ENCODE data around the gene STOML1.

The STOML1 gene

GRCh38 chr15:73991726-73992593 lies at the start of gene STOML1:
TSS of gene STOML1 (minus strand) at chr15:73992295. CDS start at chr15:73992223, 72 bp downstream.
- peaks cover 4% of the 10 kb centered on the region; the same call in 1 of the 2 replicates for H3K36me3 ChIP-seq (ENCODE audit: insufficient read depth, low read length)
- H3K4me3 ChIP-seq (ENCODE audit: low read depth, low read length) = peak within 1 kb of the TSS; percentile 85
- peaks cover 51% of the 10 kb centered on the region for H3K4me1 ChIP-seq (ENCODE audit: control insufficient read depth, insufficient read depth, low read length, unreplicated experiment)
- H3K27ac ChIP-seq (ENCODE audit: low read depth, low read length) = peak within 1 kb of the TSS; percentile 72
- H2AFZ ChIP-seq (ENCODE audit: low read length, unreplicated experiment) = peak within 1 kb of the TSS; percentile 7
- peaks cover 32% of the 10 kb centered on the region for H3K79me2 ChIP-seq (ENCODE audit: control insufficient read depth, insufficient read depth, low read length, unreplicated experiment)
- H3K27me3 ChIP-seq (ENCODE audit: insufficient read depth, low read length) = no peaks in the 10 kb centered on the region

GRCh38 chr15:74041311-74041756 lies 49.2 kb upstream of the STOML1 start:
- peaks cover 48% of the 10 kb centered on the region for H3K4me1 ChIP-seq (ENCODE audit: control insufficient read depth, insufficient read depth, low read length, unreplicated experiment)
- no peak overlapping the region for H2AFZ ChIP-seq (ENCODE audit: low read length, unreplicated experiment)
- peaks cover 4% of the 10 kb centered on the region for H3K79me2 ChIP-seq (ENCODE audit: control insufficient read depth, insufficient read depth, low read length, unreplicated experiment)
- peak overlapping the region; percentile 90 for H3K27ac ChIP-seq (ENCODE audit: low read depth, low read length)
- no peak overlapping the region for H3K4me3 ChIP-seq (ENCODE audit: low read depth, low read length)
- H3K27me3 ChIP-seq (ENCODE audit: insufficient read depth, low read length) = no peaks in the 10 kb centered on the region
- H3K36me3 ChIP-seq (ENCODE audit: insufficient read depth, low read length) = peaks cover 7% of the 10 kb centered on the region

- peaks cover 48% of the 10 kb centered on the region for H3K4me1 ChIP-seq (ENCODE audit: control insufficient read depth, insufficient read depth, low read length, unreplicated experiment)
- peaks cover 4% of the 10 kb centered on the region for H3K79me2 ChIP-seq (ENCODE audit: control insufficient read depth, insufficient read depth, low read length, unreplicated experiment)
- peak overlapping the region; percentile 90 for H3K27ac ChIP-seq (ENCODE audit: low read depth, low read length)
- H3K36me3 ChIP-seq (ENCODE audit: insufficient read depth, low read length) = peaks cover 7% of the 10 kb centered on the region
- H2AFZ ChIP-seq (ENCODE audit: low read length, unreplicated experiment) = no peak overlapping the region
- H3K4me3 ChIP-seq (ENCODE audit: low read depth, low read length) = peak overlapping the region; percentile 36
- no peaks in the 10 kb centered on the region for H3K27me3 ChIP-seq (ENCODE audit: insufficient read depth, low read length)
Measured at GRCh38 chr15:74040109-74040850, 48.2 kb upstream of the STOML1 start.

- H2AFZ ChIP-seq (ENCODE audit: low read length, unreplicated experiment) = no peak overlapping the region
- H3K4me1 ChIP-seq (ENCODE audit: control insufficient read depth, insufficient read depth, low read length, unreplicated experiment) = peaks cover 48% of the 10 kb centered on the region
- H3K79me2 ChIP-seq (ENCODE audit: control insufficient read depth, insufficient read depth, low read length, unreplicated experiment) = peaks cover 4% of the 10 kb centered on the region
- peaks cover 10% of the 10 kb centered on the region for H3K36me3 ChIP-seq (ENCODE audit: insufficient read depth, low read length)
- H3K27ac ChIP-seq (ENCODE audit: low read depth, low read length) = peak overlapping the region; percentile 90
- H3K27me3 ChIP-seq (ENCODE audit: insufficient read depth, low read length) = no peaks in the 10 kb centered on the region
- peak overlapping the region; percentile 36; the same call in 1 of the 2 replicates for H3K4me3 ChIP-seq (ENCODE audit: low read depth, low read length)
Measured at GRCh38 chr15:74039656-74040010, 47.5 kb upstream of the STOML1 start.

GRCh38 chr15:74038707-74039655 lies 46.9 kb upstream of the STOML1 start:
- Histone ChIP-seq H3K4me3 (ENCODE audit: low read depth, low read length) (no peak overlapping the region), H3K27ac (ENCODE audit: low read depth, low read length) (peak overlapping the region; percentile 90), H2AFZ (ENCODE audit: low read length, unreplicated experiment) (no peak overlapping the region), H3K36me3 (ENCODE audit: insufficient read depth, low read length) (peaks cover 16% of the 10 kb centered on the region), H3K79me2 (ENCODE audit: control insufficient read depth, insufficient read depth, low read length, unreplicated experiment) (peaks cover 4% of the 10 kb centered on the region), H3K4me1 (ENCODE audit: control insufficient read depth, insufficient read depth, low read length, unreplicated experiment) (peaks cover 48% of the 10 kb centered on the region), H3K27me3 (ENCODE audit: insufficient read depth, low read length) (no peaks in the 10 kb centered on the region)

- Histone ChIP-seq H3K27ac (ENCODE audit: low read depth, low read length) (0 out of 2 replicates have a peak overlapping the region, but pooled peaks have one; percentile 90), H2AFZ (ENCODE audit: low read length, unreplicated experiment) (no peak overlapping the region), H3K79me2 (ENCODE audit: control insufficient read depth, insufficient read depth, low read length, unreplicated experiment) (peaks cover 6% of the 10 kb centered on the region), H3K36me3 (ENCODE audit: insufficient read depth, low read length) (peaks cover 21% of the 10 kb centered on the region), H3K27me3 (ENCODE audit: insufficient read depth, low read length) (no peaks in the 10 kb centered on the region), H3K4me1 (ENCODE audit: control insufficient read depth, insufficient read depth, low read length, unreplicated experiment) (peaks cover 48% of the 10 kb centered on the region), H3K4me3 (ENCODE audit: low read depth, low read length) (no peak overlapping the region)
Measured at GRCh38 chr15:74037171-74038117, 45.3 kb upstream of the STOML1 start.

- peaks cover 9% of the 10 kb centered on the region for H3K79me2 ChIP-seq (ENCODE audit: control insufficient read depth, insufficient read depth, low read length, unreplicated experiment)
- H2AFZ ChIP-seq (ENCODE audit: low read length, unreplicated experiment) = no peak overlapping the region
- H3K27ac ChIP-seq (ENCODE audit: low read depth, low read length) = no peak overlapping the region
- H3K4me1 ChIP-seq (ENCODE audit: control insufficient read depth, insufficient read depth, low read length, unreplicated experiment) = peaks cover 43% of the 10 kb centered on the region
- peaks cover 24% of the 10 kb centered on the region for H3K36me3 ChIP-seq (ENCODE audit: insufficient read depth, low read length)
- H3K27me3 ChIP-seq (ENCODE audit: insufficient read depth, low read length) = no peaks in the 10 kb centered on the region
- H3K4me3 ChIP-seq (ENCODE audit: low read depth, low read length) = no peak overlapping the region
Measured at GRCh38 chr15:74036271-74037170, 44.4 kb upstream of the STOML1 start.

GRCh38 chr15:74035121-74036017 lies 43.3 kb upstream of the STOML1 start:
- Histone ChIP-seq H3K4me1 (ENCODE audit: control insufficient read depth, insufficient read depth, low read length, unreplicated experiment) (peaks cover 33% of the 10 kb centered on the region), H3K27me3 (ENCODE audit: insufficient read depth, low read length) (no peaks in the 10 kb centered on the region), H3K4me3 (ENCODE audit: low read depth, low read length) (no peak overlapping the region), H3K79me2 (ENCODE audit: control insufficient read depth, insufficient read depth, low read length, unreplicated experiment) (peaks cover 7% of the 10 kb centered on the region), H2AFZ (ENCODE audit: low read length, unreplicated experiment) (no peak overlapping the region), H3K36me3 (ENCODE audit: insufficient read depth, low read length) (peaks cover 22% of the 10 kb centered on the region), H3K27ac (ENCODE audit: low read depth, low read length) (no peak overlapping the region)
